SK-N-MC (cell line): Measurements from ENCODE around the gene IER3IP1.
"Not testable (repeated sequence)": the region's sequence is repeated elsewhere in the genome, so short reads cannot be mapped to it uniquely, and the experiment has no call there.

ENCODE experiments used
- DNase-seq: peaks from one replicate; pipeline ENCODE4 v3.0.0-alpha.2; 2011; ENCODE audit warnings: low read depth, low spot score
- H3K27ac ChIP-seq: fragments of 200-600 bp; sonication (generic); 2 replicates; pipeline ENCODE4 v1.5.1; 2016; ENCODE audit warnings: mixed run types
- H3K36me3 ChIP-seq: fragments of 200-600 bp; sonication (generic); 2 replicates; pipeline ENCODE4 v1.6.1; 2017; ENCODE audit warnings: antibody characterized with exemption, low read length, mixed read lengths; ENCODE audit not compliant: insufficient read depth
- H3K4me3 ChIP-seq: fragments of 200-600 bp; sonication (generic); 2 replicates; pipeline ENCODE4 v1.5.1; 2016
- H3K9ac ChIP-seq: fragments of 200-600 bp; sonication (generic); 2 replicates; pipeline ENCODE4 v1.8.0; 2017; ENCODE audit warnings: mixed run types, mixed read lengths; ENCODE audit not compliant: insufficient read length
- H3K9me3 ChIP-seq: fragments of 200-600 bp; sonication (generic); 2 replicates; pipeline ENCODE4 v1.6.1; 2017; ENCODE audit warnings: low read depth, mild to moderate bottlenecking, antibody characterized with exemption, low read length, moderate library complexity, mixed read lengths
- EZH2 ChIP-seq: fragments of 200-600 bp; sonication (generic); IDR thresholded peaks from one replicate; pipeline ENCODE4 v1.6.1; 2017; ENCODE audit warnings: antibody characterized with exemption
- FOXP2 ChIP-seq: optimal IDR thresholded peaks from 2 replicates; pipeline ENCODE3; 2011; ENCODE audit warnings: mild to moderate bottlenecking, moderate library complexity; ENCODE audit not compliant: insufficient read depth; ENCODE audit errors: extremely low read length, control extremely low read depth
- POLR2AphosphoS5 ChIP-seq: IDR thresholded peaks from 2 replicates; pipeline ENCODE4 v1.6.1; 2012; ENCODE audit warnings: mild to moderate bottlenecking, low read depth, low read length, borderline replicate concordance

The IER3IP1 gene

DNA sequence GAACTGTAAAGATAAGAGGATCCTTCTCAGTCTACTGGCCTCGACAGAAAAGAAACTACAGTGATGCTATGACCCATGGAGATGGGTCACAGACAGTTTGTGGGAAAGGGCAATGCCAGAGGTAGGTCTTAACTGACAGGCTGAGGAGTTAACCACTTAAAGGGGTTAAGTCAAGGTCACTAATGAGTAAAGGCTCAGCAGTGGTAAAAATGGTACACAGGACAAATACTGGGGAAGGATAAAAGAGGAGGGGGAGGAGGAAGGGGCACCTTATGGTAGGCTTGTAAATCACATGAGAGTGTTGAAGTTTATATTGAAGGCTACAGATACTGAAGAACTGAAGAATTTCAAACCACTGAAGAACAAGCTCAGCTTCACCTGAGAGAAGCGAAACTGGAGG is 9.9 kb downstream of the IER3IP1 start:
- no peak for DNase-seq
- no peak for TF ChIP-seq FOXP2
- no peak for TF ChIP-seq EZH2
- TF ChIP-seq POLR2AphosphoS5, result no peak
- no peak overlapping the region for H3K27ac ChIP-seq
- H3K36me3 ChIP-seq, result no peaks in the 10 kb centered on the region
- H3K4me3 ChIP-seq, result no peak overlapping the region
- H3K9ac ChIP-seq, result no peak overlapping the region
- no peaks in the 10 kb centered on the region for H3K9me3 ChIP-seq

DNA sequence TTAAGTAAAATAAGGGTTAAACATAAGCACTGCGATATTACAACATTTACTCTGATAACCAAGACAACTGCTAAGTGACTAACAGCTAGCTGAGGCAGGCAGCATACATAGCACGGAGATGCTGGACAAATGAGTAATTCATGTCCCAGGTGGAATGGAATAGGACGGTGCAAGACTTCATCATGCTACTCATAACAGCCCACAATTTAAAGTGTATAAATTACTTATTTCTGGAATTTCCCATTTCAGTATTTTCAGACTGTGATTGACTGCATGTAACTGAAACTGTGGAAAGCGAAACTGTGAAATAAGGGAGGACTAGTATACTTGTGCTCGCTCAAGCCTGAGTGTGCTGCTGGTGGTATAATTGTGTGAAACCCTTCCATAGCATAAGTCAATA is 12.9 kb downstream of the IER3IP1 start:
- H3K36me3 ChIP-seq, result no peaks in the 10 kb centered on the region
- no peak overlapping the region for H3K4me3 ChIP-seq
- no peak overlapping the region for H3K27ac ChIP-seq
- TF ChIP-seq EZH2 (no peak), POLR2AphosphoS5 (no peak), FOXP2 (no peak)
- no peak for DNase-seq
- H3K9me3 ChIP-seq, result no peaks in the 10 kb centered on the region
- H3K9ac ChIP-seq, result no peak overlapping the region

DNA sequence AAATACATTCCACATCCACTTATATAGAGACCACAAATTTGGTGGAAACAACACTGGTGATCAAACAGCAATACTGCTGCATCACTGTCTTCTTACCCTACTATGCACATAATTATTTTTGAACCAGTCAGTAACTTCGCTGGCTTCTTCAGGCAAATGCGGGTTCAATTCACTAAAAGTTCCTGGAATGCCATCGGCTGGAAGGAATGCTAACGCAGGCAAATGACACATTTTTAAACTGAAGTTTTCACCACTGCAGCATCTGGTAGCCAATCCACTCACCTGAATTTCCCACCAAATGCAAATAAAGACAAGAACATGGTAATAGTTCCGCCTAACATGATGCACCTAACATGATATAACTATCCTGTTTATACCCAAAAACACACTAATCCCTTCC is 15.9 kb downstream of the IER3IP1 start:
- H3K27ac ChIP-seq, result no peak overlapping the region
- no peak for DNase-seq
- H3K4me3 ChIP-seq, result no peak overlapping the region
- H3K9ac ChIP-seq, result no peak overlapping the region
- TF ChIP-seq EZH2, result no peak
- TF ChIP-seq POLR2AphosphoS5, result no peak
- no peak for TF ChIP-seq FOXP2
- peaks cover 7% of the 10 kb centered on the region; the same call in 1 of the 2 replicates for H3K36me3 ChIP-seq
- no peaks in the 10 kb centered on the region for H3K9me3 ChIP-seq

DNA sequence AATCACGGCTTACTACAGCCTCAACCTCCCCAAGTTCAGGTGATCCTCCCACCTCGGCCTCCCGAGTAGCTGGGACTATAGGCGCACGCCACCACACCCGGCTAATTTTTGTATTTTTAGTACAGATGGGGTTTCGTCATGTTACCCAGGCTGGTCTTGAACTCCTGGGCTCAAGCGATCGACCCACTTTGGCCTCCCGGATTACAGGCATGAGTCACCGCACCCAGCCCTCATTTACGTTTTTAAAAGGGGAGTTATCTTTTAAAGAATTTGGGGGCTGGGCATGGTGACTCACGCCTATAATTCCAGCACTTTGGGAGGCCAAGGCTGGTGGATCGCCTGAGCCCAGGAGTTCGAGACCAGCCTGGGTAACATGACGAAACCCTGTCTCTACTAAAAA is 17.8 kb downstream of the IER3IP1 start:
- peaks cover 18% of the 10 kb centered on the region for H3K36me3 ChIP-seq
- H3K4me3 ChIP-seq, H3K9ac ChIP-seq, DNase-seq, H3K27ac ChIP-seq, H3K9me3 ChIP-seq: not testable (repeated sequence)

DNA sequence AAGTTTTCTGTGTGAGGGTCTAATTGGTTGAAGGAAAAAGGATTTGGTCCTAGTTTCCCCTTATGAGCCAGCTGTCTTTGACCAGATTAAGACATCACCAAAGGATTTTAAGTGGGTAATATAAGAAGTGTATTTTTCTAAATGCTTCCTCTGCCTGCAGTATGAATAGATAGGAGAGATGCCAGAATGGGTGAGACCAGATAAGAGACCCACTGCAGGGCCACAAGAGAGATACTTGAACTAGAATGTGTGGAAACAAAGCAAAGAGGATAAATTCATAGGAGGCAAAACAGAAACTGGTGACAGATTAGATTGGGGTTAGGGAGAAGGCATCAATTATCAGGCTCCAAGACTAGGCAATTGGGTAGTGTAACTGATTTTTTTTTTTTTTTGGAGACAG is 24.7 kb downstream of the IER3IP1 start:
- no peak for DNase-seq
- Histone ChIP-seq H3K9me3 (no peaks in the 10 kb centered on the region), H3K4me3 (peak overlapping the region; percentile 92), H3K27ac (no peak overlapping the region), H3K9ac (peak overlapping the region; percentile 94), H3K36me3 (peaks cover 18% of the 10 kb centered on the region)
- TF ChIP-seq EZH2 (no peak), FOXP2 (no peak), POLR2AphosphoS5 (no peak)

DNA sequence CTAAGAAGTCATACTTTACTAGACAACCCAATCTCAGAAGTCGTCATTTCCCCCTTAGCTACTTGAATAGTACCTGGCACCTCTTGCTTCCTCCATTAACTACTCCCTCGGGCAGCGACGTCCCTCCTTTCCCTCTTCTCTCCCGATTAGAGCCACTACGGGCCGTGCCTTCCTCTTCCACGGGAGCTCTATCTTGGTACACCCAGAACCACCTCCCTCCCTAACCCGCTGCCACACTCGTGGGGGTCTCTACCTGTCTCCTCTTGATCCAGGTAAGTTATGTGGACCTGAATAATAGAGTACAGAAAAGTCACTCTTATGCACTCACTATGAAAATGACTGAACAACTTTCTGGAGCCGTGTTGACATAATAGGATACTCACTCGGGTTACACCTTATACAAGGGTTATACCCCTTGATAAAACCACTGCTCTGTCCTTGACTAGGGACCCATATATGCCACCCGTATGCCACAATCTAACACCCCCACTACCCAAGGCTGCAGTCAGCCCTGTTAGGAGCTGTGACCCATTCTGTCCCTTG is 25.3 kb downstream of the IER3IP1 start:
- 0 out of 2 replicates have a peak overlapping the region, but pooled peaks have one; percentile 75 for H3K27ac ChIP-seq
- H3K36me3 ChIP-seq, result peaks cover 13% of the 10 kb centered on the region
- H3K9me3 ChIP-seq, result no peaks in the 10 kb centered on the region
- TF ChIP-seq FOXP2, result no peak
- no peak for TF ChIP-seq POLR2AphosphoS5
- no peak for TF ChIP-seq EZH2
- H3K9ac ChIP-seq, result peak overlapping the region; percentile 94
- DNase-seq, result no peak
- peak overlapping the region; percentile 92 for H3K4me3 ChIP-seq

DNA sequence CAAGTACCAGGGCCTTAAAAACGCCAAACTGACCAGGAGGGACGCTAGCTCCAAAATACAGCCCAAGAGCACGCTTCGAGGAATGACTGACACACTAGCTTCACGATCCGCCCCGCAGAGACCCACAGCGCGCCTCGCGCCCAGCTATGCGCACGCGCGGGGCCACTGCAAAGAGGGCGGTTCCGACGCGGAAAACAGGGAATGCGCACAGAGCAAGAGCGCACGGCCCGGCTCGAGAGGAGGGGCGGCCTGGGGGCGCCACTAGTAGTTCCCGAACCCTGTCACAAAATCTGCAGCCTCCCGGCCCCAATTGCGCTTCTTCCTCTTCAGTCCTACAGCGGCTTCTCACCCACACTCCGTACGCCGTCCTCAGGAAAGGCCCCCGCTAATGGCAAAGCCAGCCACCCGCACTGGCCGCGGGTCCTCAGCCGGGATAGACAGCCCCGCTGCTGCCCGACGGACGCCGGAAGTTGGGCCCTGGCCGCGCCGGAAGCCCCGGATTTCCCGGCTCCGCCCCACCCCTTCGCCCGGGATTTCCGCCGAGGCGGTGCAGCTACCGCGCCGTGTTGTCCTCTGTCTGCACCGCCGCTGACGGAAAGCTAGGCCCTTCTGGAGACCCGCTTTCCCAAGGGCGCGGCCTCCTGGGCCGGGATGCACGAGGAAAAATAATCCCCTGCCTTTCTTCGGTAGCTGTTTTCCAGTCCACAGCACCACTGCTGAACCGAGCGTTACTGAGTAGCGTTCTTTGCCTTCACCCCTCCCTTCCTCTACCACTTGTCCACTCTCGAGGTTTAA is 25.9 kb downstream of the IER3IP1 start, which contains the start of gene HDHD2:
Gene HDHD2 (minus strand): TSS at position 472 of the 795 bp plus-strand sequence. CDS start 14,061 bp downstream, outside the sequence.
- H3K36me3 ChIP-seq, result peaks cover 10% of the 10 kb centered on the region
- no peaks in the 10 kb centered on the region for H3K9me3 ChIP-seq
- 0 out of 2 replicates have a peak within 1 kb of the TSS, but pooled peaks have one; percentile 75 for H3K27ac ChIP-seq
- H3K4me3 ChIP-seq, result peak within 1 kb of the TSS; percentile 92
- H3K9ac ChIP-seq, result peak within 1 kb of the TSS; percentile 94
- no peak for DNase-seq
- TF ChIP-seq FOXP2, result peak; percentile 5
- peak; percentile 91 for TF ChIP-seq POLR2AphosphoS5
- no peak for TF ChIP-seq EZH2

DNA sequence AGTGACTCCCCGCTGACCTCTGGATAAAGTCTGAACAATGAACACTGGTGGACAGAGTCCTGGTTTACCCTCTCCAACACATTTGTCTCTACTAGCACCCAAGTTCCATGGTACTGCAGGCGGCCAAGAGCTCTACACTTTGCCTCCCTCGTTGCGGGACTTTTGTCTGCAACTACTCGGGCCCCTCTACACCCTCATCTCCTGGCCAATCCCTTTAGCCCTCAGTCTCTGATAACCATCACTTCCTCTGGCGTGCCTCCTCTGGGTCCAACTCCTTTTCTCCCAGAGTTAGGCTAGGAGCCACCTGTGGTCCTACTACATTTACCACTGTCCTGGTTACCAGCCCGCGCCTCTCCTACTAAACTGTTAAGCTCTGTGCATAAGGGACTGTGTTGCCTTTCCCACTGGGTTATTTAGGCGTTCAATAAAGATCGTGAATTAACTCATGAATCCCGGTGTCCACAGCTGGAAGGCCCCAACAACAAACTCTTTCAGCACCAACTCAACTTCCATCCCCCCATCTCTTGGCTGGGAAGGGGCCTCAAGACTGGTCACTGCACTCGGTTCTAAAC is 26.6 kb downstream of the IER3IP1 start:
- H3K9me3 ChIP-seq, result no peaks in the 10 kb centered on the region
- no peak for DNase-seq
- no peak overlapping the region for H3K27ac ChIP-seq
- H3K36me3 ChIP-seq, result peaks cover 8% of the 10 kb centered on the region; the same call in 1 of the 2 replicates
- peak overlapping the region; percentile 92 for H3K4me3 ChIP-seq
- TF ChIP-seq POLR2AphosphoS5 (no peak), EZH2 (no peak), FOXP2 (no peak)
- peak overlapping the region; percentile 94 for H3K9ac ChIP-seq

DNA sequence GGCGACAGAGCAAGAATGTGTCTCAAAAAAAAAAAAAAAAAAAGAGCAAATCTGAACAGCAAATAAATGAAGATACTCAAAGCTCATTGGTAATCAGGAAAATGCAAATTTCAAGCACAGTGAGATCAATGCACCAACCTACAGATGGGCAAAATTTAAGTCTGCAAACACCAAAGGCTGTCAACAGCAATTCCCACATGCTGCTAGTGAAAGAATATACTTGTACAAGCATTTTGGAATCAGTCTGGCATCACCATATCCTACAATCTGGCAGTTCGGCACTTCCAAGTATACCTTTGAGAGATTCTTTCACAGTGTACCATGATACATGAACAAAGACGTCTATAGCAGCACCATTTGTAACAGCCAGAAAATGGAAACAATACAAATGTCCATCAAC is 30.0 kb downstream of the IER3IP1 start:
- H3K9me3 ChIP-seq, result no peaks in the 10 kb centered on the region
- TF ChIP-seq EZH2 (no peak), FOXP2 (no peak), POLR2AphosphoS5 (no peak)
- H3K9ac ChIP-seq, result no peak overlapping the region
- no peak overlapping the region for H3K4me3 ChIP-seq
- DNase-seq, result no peak
- H3K36me3 ChIP-seq, result 0 out of 2 replicates have a peak, but pooled peaks cover 3% of the 10 kb centered on the region
- no peak overlapping the region for H3K27ac ChIP-seq
